K562 (cell line): ENCODE measurements around the gene DNAAF2. TPM values are rescaled to one million over a fixed set of nuclear protein-coding genes. Genes with fewer than 3 reads are reported as not detected.
A peak's percentile ranks its signal among the peaks of the same experiment; 100 is the strongest.

ENCODE experiments used
- ATAC-seq: fragments of 200-7000 bp; cut with Tn5 transposase; 3 replicates; pipeline ENCODE4 v1.9.1; 2020; ENCODE audit warnings: moderate library complexity
- BruUV-seq: library from RNA; stranded (reverse); fragments of 400-500 nt; replicated peaks from 2 replicates; lab custom pipeline; 2021; lab: Mats Ljungman, UMichigan
- CTCF ChIA-PET: fragments of 300-600 bp; formaldehyde crosslinking; extraction: SDS; loops from one replicate; lab custom pipeline; 2021; ENCODE audit warnings: low intra/inter-chr PET ratio; lab: Yijun Ruan, JAX
- POLR2A ChIA-PET: fragments of 300-600, 350-650 bp; sonication (Branson Sonifier 250); formaldehyde crosslinking; extraction: SDS; loops from one replicate; lab custom pipeline; 2021; ENCODE audit warnings: antibody characterized with exemption, inconsistent platforms; lab: Yijun Ruan, JAX
- DNase-seq, 4 experiments: peaks; one replicate each; pipeline versions ENCODE4 v3.0.0 to v3.0.0-alpha.2; 2011 to 2018; ENCODE audit warnings: low spot score in 3 of 4, mixed read lengths in 3 of 4; ENCODE audit errors: extremely low read depth in 1 of 4
- FAIRE-seq: peaks from 2 replicates; lab custom pipeline; 2011; peaks lifted over from hg19 to GRCh38; lab: Jason Lieb, UNC
- H2AFZ ChIP-seq: 2 replicates; pipeline ENCODE4 v1.6.0; 2011; ENCODE audit warnings: low read depth, low read length, control low read depth, inconsistent platforms
- H3K27ac ChIP-seq: fragments of 200-600 bp; 3 replicates; pipeline ENCODE4 v1.8.0; 2011; ENCODE audit warnings: low read depth, mild to moderate bottlenecking, control low read depth, inconsistent platforms, low read length, moderate library complexity, mixed read lengths; ENCODE audit errors: extremely low read depth
- H3K27me3 ChIP-seq, 2 experiments: fragments of 300-600 bp in 1 of 2; 2 replicates in 1 of 2; 3 replicates in 1 of 2; pipeline versions ENCODE4 v1.6.0 to v1.8.0; 2011; ENCODE audit warnings: inconsistent platforms in 2 of 2, low read length in 2 of 2, mild to moderate bottlenecking in 1 of 2, mixed read lengths in 1 of 2, moderate library complexity in 1 of 2; ENCODE audit not compliant: control insufficient read depth in 2 of 2, insufficient read depth in 2 of 2
- H3K36me3 ChIP-seq: fragments of 300-600 bp; 3 replicates; pipeline ENCODE4 v1.8.0; 2011; ENCODE audit warnings: mild to moderate bottlenecking, low read length, inconsistent platforms; ENCODE audit not compliant: control insufficient read depth, insufficient read depth
- H3K4me1 ChIP-seq, 2 experiments: fragments of 200-600 bp in 1 of 2; replicated peaks in 1 of 2; 2 replicates in 1 of 2; 3 replicates in 1 of 2; pipeline versions ENCODE4 v1.5.1 to v1.8.0; 2011; ENCODE audit warnings: inconsistent platforms in 2 of 2, low read length in 2 of 2, mild to moderate bottlenecking in 1 of 2, mixed read lengths in 1 of 2, moderate library complexity in 1 of 2; ENCODE audit not compliant: control insufficient read depth in 2 of 2, insufficient read depth in 2 of 2
- H3K4me2 ChIP-seq: 2 replicates; pipeline ENCODE4 v1.6.1; 2011; ENCODE audit warnings: low read length, control low read depth, inconsistent platforms, mixed read lengths; ENCODE audit not compliant: insufficient read depth
- H3K4me3 ChIP-seq: fragments of 200-600 bp; sonication (generic), shearing (Covaris generic); 2 replicates; pipeline ENCODE4 v1.5.1; 2016; ENCODE audit warnings: control low read depth, inconsistent platforms
- H3K79me2 ChIP-seq: fragments of 200-600 bp; 3 replicates; pipeline ENCODE4 v1.8.0; 2011; ENCODE audit warnings: low read length, inconsistent platforms; ENCODE audit not compliant: control insufficient read depth, insufficient read depth
- H3K9ac ChIP-seq, 2 experiments: 2 replicates each; pipeline versions ENCODE4 v1.6.0 to v1.6.1; 2011; ENCODE audit warnings: low read depth in 2 of 2, low read length in 2 of 2, control low read depth in 1 of 2, inconsistent platforms in 1 of 2, mild to moderate bottlenecking in 1 of 2, mixed read lengths in 1 of 2; ENCODE audit not compliant: insufficient read depth in 1 of 2
- H3K9me1 ChIP-seq: one replicate; pipeline ENCODE4 v1.6.0; 2011; ENCODE audit warnings: inconsistent platforms, mild to moderate bottlenecking, low read length, moderate library complexity; ENCODE audit not compliant: control insufficient read depth, insufficient read depth
- H3K9me3 ChIP-seq: replicated peaks from 2 replicates; pipeline ENCODE4 v1.5.1; 2011; ENCODE audit warnings: low read depth, low read length, inconsistent platforms; ENCODE audit not compliant: control insufficient read depth, insufficient read depth
- H4K20me1 ChIP-seq: replicated peaks from 2 replicates; pipeline ENCODE4 v1.6.1; 2011; ENCODE audit warnings: low read length, inconsistent platforms, mixed read lengths; ENCODE audit not compliant: control insufficient read depth, insufficient read depth
- CBFA2T3 ChIP-seq: fragments of 450-650 bp; IDR thresholded peaks from 2 replicates; pipeline ENCODE4 v1.6.1; 2017
- CEBPB ChIP-seq: fragments of 450-650 bp; IDR thresholded peaks from 2 replicates; pipeline ENCODE4 v1.6.1; 2016; ENCODE audit warnings: missing genetic modification characterization, missing compliant biosample characterization
- CEBPG ChIP-seq, 3 experiments: fragments of 200-800 bp in 1 of 3; sonication (Bioruptor generic) in 1 of 3; sonication (generic) in 1 of 3; formaldehyde crosslinking in 1 of 3; IDR thresholded peaks in 2 of 3; conservative IDR thresholded peaks in 1 of 3; 2 replicates each; pipeline versions ENCODE4 v1.6.1 to v1.8.0; 2016 to 2022; ENCODE audit warnings: missing compliant biosample characterization in 2 of 3, missing genetic modification characterization in 2 of 3, mild to moderate bottlenecking in 1 of 3, missing genetic modification reagents in 1 of 3
- HMGN3 ChIP-seq: IDR thresholded peaks from 2 replicates; pipeline ENCODE4 v1.6.1; 2011; ENCODE audit warnings: borderline replicate concordance, low read depth, mild to moderate bottlenecking, mixed read lengths, low read length; ENCODE audit not compliant: insufficient read length; ENCODE audit errors: extremely low read depth
- IRF9 ChIP-seq: fragments of 450-650 bp; IDR thresholded peaks from 2 replicates; pipeline ENCODE4 v1.6.1; 2016; ENCODE audit warnings: missing biosample characterization, missing genetic modification characterization
- ZFP1 ChIP-seq: fragments of 450-650 bp; formaldehyde crosslinking; IDR thresholded peaks from 2 replicates; pipeline ENCODE4 v1.4.0; 2020; ENCODE audit warnings: mild to moderate bottlenecking, mixed read lengths
- WGBS: fragments of 100-300 bp; shearing (Covaris generic); methylation state at CpG from one replicate; pipeline ENCODE4 v1.1.6; 2016; ENCODE audit warnings: low coverage, mixed read lengths; ENCODE audit not compliant: insufficient coverage; ENCODE audit errors: missing lambda C conversion rate; 5-methylcytosine and 5-hydroxymethylcytosine counted together
- in situ Hi-C: fragments of 300-500 bp; cut with MboI; formaldehyde crosslinking; loops from 4 replicates; pipeline ENCODE4 v1.15.0; 2018; ENCODE audit warnings: inconsistent platforms, mixed read lengths
- intact Hi-C: fragments of 100-400 bp; cut with micrococcal nuclease; formaldehyde crosslinking; loops from 2 replicates; pipeline ENCODE4 v1.14.2; 2022
- polyA plus RNA-seq, 8 experiments: library from polyadenylated mRNA; depleted of rRNA in 4 of 8; stranded (reverse) in 5 of 8; unstranded in 3 of 8; fragments of >200 nt; fragmentation: Nextera tagmentation in 2 of 8; fragmentation: Illumina TruSeq in 1 of 8; extraction: Ambion mirVana in 2 of 8; extraction: Trizol in 1 of 8; gene quantifications; 2 replicates each; pipeline versions ENCODE4 v1.2.1 to v1.2.3, GENCODE V29; 2011 to 2014; ENCODE audit warnings: inconsistent platforms in 1 of 8, missing spikeins in 1 of 8
- total RNA-seq, 7 experiments: library from RNA; depleted of rRNA in 6 of 7; stranded (reverse); fragments of >200 nt in 6 of 7; fragmentation: Illumina TruSeq in 2 of 7; extraction: Trizol in 2 of 7; gene quantifications; 2 replicates each; pipeline versions ENCODE4 v1.2.1 to v1.2.3, GENCODE V29; 2011 to 2021; ENCODE audit warnings: low replicate concordance in 1 of 7
- TF ChIP-seq, protein P1 (sequence below): fragments of 250-450 bp; sonication (Bioruptor Pico); IDR thresholded peaks from 2 replicates; pipeline ENCODE4 v1.5.0; 2020; ENCODE audit warnings: mild to moderate bottlenecking, borderline replicate concordance

DNAAF2 gene
- total and polyA plus RNA-seq, 9 of the 15 experiments (the other 6 are each of a cell fraction or from before 2014, with no cell fraction given): 2.4 to 14.6 (median 11.1) TPM

GRCh38 chr14:49640540-49641417 is 5.7 kb upstream of the DNAAF2 start:
- peaks cover 51% of the 10 kb centered on the region for H3K36me3 ChIP-seq
- H3K9me3 ChIP-seq: no peaks in the 10 kb centered on the region
- intact Hi-C loops (no loop called here), in situ Hi-C loops (loop anchor here (25.0 kb wide), 1 partner anchor 472 kb away; the partner anchor contains the start of gene VCPKMT)
- H3K9ac ChIP-seq: no peak overlapping the region
- 0 out of 3 replicates have a peak overlapping the region, but pooled peaks have one; percentile 6 for H3K27ac ChIP-seq
- no peak for DNase-seq
- CTCF ChIA-PET: no interaction called here
- POLR2A ChIA-PET: interaction anchor here (0.6 kb wide), 1 partner anchor 447 kb away, joined by 3 read pairs; no protein-coding TSS in a partner anchor
- ATAC-seq: peak; percentile 12
- no peak for FAIRE-seq
- BruUV-seq: no TSS peak
- H3K27me3 ChIP-seq: no peaks in the 10 kb centered on the region
- no peaks in the 10 kb centered on the region for H4K20me1 ChIP-seq
- H3K4me1 ChIP-seq: peaks cover 4 to 14% of the 10 kb centered on the region in 2 experiments; a peak in 3 of 5 replicates
- no peak overlapping the region for H2AFZ ChIP-seq
- no peak overlapping the region for H3K4me2 ChIP-seq
- 68% methylated on average over 5 of the region's 7 CpGs for whole genome bisulfite sequencing
- no peaks in the 10 kb centered on the region for H3K9me1 ChIP-seq
- no peak for TF ChIP-seq HMGN3
- TF ChIP-seq CEBPB (tag): peak; percentile 94
- TF ChIP-seq CEBPG (CRISPR knock-in tag; IDR thresholded peaks at IDR 0.05): peak; percentile 54; the same call in 1 of the 2 replicates
- peak; percentile 65 to 86 for TF ChIP-seq CEBPG (tag; conservative IDR thresholded peaks at IDR 0.05 in 1 of 2, IDR thresholded peaks at IDR 0.05 in 1 of 2)
- 0 out of 2 replicates have a peak, but pooled peaks have one; percentile 3 for TF ChIP-seq CBFA2T3
- TF ChIP-seq ZFP1: no peak
- TF ChIP-seq, protein P1, sequence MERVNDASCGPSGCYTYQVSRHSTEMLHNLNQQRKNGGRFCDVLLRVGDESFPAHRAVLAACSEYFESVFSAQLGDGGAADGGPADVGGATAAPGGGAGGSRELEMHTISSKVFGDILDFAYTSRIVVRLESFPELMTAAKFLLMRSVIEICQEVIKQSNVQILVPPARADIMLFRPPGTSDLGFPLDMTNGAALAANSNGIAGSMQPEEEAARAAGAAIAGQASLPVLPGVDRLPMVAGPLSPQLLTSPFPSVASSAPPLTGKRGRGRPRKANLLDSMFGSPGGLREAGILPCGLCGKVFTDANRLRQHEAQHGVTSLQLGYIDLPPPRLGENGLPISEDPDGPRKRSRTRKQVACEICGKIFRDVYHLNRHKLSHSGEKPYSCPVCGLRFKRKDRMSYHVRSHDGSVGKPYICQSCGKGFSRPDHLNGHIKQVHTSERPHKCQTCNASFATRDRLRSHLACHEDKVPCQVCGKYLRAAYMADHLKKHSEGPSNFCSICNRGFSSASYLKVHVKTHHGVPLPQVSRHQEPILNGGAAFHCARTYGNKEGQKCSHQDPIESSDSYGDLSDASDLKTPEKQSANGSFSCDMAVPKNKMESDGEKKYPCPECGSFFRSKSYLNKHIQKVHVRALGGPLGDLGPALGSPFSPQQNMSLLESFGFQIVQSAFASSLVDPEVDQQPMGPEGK: no peak
- TF ChIP-seq IRF9 (tag): 0 out of 2 replicates have a peak, but pooled peaks have one; percentile 17
- peaks cover 59% of the 10 kb centered on the region for H3K79me2 ChIP-seq
- no peak overlapping the region for H3K4me3 ChIP-seq
